Neural progenitor cell (in vitro differentiated cells): ENCODE data around the gene RPTOR.

ENCODE experiments used
- EZH2 ChIP-seq: fragments of 200-600 bp; sonication (generic); IDR thresholded peaks from 2 replicates; pipeline ENCODE4 v1.6.1; 2017; ENCODE audit warnings: antibody characterized with exemption, mild to moderate bottlenecking, moderate library complexity
- EZH2phosphoT487 ChIP-seq: fragments of 200-600 bp; sonication (generic); IDR thresholded peaks from 2 replicates; pipeline ENCODE4 v1.6.1; 2017; ENCODE audit warnings: antibody characterized with exemption
- TF ChIP-seq, protein P1 (sequence below): fragments of 200-600 bp; sonication (generic); IDR thresholded peaks from 2 replicates; pipeline ENCODE4 v1.5.1; 2017; ENCODE audit warnings: antibody characterized with exemption, mild to moderate bottlenecking

DNA sequence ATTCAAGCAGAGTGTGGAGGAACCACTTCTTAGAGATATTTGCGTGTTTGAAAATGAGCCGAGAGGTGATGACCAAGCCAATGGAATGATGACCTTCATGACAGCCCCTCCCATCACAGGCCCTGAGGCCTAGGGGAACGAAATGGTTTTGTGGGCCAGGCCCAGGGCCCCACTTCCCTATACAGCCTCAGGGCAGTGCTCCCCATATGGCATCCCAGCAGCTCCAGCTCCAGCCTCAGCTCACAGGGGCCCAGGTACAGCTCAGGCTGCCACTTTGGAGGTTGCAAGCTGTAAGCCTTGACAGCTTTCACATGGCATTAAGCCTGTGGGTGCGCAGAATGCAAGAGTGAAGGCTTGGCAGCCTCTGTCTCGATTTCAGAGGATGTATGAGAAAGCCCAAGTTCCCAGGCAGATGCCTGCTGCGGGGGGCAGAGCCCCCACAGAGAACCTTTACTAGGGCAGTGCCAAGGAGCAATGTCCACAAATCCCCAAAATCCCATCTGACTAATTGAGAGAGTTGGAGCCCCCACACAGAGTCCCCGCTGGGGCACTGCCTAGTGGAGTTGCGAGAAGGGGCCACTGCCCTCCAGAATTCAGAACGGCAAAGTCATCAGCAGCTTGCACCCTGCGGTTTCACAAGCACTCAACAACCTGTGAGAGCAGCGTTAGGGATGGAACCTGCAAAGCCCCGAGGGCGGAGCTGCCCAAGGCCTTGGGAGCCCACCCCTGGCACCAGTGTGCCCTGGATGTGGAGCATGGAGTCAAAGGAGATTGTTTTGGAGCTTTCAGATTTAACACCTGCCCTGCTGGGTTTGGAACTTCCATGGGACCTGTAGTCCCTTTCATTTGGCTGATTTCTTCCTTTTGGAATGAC is 468.2 kb downstream of the RPTOR start:
- TF ChIP-seq, protein P1, sequence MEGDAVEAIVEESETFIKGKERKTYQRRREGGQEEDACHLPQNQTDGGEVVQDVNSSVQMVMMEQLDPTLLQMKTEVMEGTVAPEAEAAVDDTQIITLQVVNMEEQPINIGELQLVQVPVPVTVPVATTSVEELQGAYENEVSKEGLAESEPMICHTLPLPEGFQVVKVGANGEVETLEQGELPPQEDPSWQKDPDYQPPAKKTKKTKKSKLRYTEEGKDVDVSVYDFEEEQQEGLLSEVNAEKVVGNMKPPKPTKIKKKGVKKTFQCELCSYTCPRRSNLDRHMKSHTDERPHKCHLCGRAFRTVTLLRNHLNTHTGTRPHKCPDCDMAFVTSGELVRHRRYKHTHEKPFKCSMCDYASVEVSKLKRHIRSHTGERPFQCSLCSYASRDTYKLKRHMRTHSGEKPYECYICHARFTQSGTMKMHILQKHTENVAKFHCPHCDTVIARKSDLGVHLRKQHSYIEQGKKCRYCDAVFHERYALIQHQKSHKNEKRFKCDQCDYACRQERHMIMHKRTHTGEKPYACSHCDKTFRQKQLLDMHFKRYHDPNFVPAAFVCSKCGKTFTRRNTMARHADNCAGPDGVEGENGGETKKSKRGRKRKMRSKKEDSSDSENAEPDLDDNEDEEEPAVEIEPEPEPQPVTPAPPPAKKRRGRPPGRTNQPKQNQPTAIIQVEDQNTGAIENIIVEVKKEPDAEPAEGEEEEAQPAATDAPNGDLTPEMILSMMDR: no peak
- TF ChIP-seq EZH2 (no peak), EZH2phosphoT487 (no peak)
